GM23338 (cell line): ENCODE measurements around the gene PANX3. TPM values are rescaled to one million over a fixed set of nuclear protein-coding genes. Genes with fewer than 3 reads are reported as not detected.

Experiments used
- ATAC-seq: fragments of 200-7000 bp; cut with Tn5 transposase; 3 replicates; pipeline ENCODE4 v1.9.1; 2020
- DNase-seq: peaks from one replicate; pipeline ENCODE4 v3.0.0-alpha.2; 2015; ENCODE audit warnings: low spot score
- H2AFZ ChIP-seq: fragments of 200-600 bp; sonication (generic); 2 replicates; pipeline ENCODE4 v1.8.0; 2016; ENCODE audit warnings: antibody characterized with exemption, mild to moderate bottlenecking, moderate library complexity
- H3F3A ChIP-seq: fragments of 200-600 bp; sonication (generic); replicated peaks from 2 replicates; pipeline ENCODE4 v1.8.0; 2017; ENCODE audit warnings: antibody characterized with exemption, mixed run types, low read depth
- H3K27ac ChIP-seq: fragments of 200-600 bp; sonication (generic); 2 replicates; pipeline ENCODE4 v1.6.1; 2016; ENCODE audit warnings: low read depth
- H3K27me3 ChIP-seq: fragments of 200-600 bp; sonication (generic); 2 replicates; pipeline ENCODE4 v1.8.0; 2016; ENCODE audit warnings: mild to moderate bottlenecking, mixed run types, moderate library complexity; ENCODE audit not compliant: insufficient read depth
- H3K36me3 ChIP-seq: fragments of 200-600 bp; sonication (generic); 2 replicates; pipeline ENCODE4 v1.8.0; 2016; ENCODE audit warnings: mild to moderate bottlenecking; ENCODE audit not compliant: insufficient read depth
- H3K4me1 ChIP-seq: fragments of 200-600 bp; sonication (generic); 2 replicates; pipeline ENCODE4 v1.8.0; 2016; ENCODE audit warnings: mild to moderate bottlenecking, moderate library complexity; ENCODE audit not compliant: insufficient read depth
- H3K4me2 ChIP-seq: fragments of 200-600 bp; sonication (generic); 2 replicates; pipeline ENCODE4 v1.7.1; 2017; ENCODE audit warnings: mixed run types
- H3K4me3 ChIP-seq: fragments of 200-600 bp; sonication (generic); 2 replicates; pipeline ENCODE4 v1.6.1; 2016; ENCODE audit warnings: mixed run types
- H3K79me2 ChIP-seq: fragments of 200-600 bp; sonication (generic); replicated peaks from 2 replicates; pipeline ENCODE4 v1.8.0; 2017; ENCODE audit warnings: mild to moderate bottlenecking; ENCODE audit not compliant: insufficient read depth
- H3K9me2 ChIP-seq: fragments of 200-600 bp; sonication (generic); 2 replicates; pipeline ENCODE4 v1.8.0; 2017; ENCODE audit not compliant: insufficient read depth
- H4K20me1 ChIP-seq: fragments of 200-600 bp; sonication (generic); replicated peaks from 2 replicates; pipeline ENCODE4 v1.8.0; 2017; ENCODE audit warnings: mild to moderate bottlenecking; ENCODE audit not compliant: insufficient read depth
- H3K27ac Mint-ChIP-seq: 2 replicates; pipeline ENCODE4 v1.8.0; 2020; ENCODE audit warnings: inconsistent platforms, mild to moderate bottlenecking, moderate library complexity, mixed read lengths
- H3K27me3 Mint-ChIP-seq: 3 replicates; pipeline ENCODE4 v1.8.0; 2022; ENCODE audit warnings: low read depth, mild to moderate bottlenecking, moderate library complexity, mixed read lengths, inconsistent platforms; ENCODE audit not compliant: insufficient read depth, poor library complexity
- H3K36me3 Mint-ChIP-seq: 3 replicates; pipeline ENCODE4 v1.8.0; 2021; ENCODE audit warnings: low read depth, mild to moderate bottlenecking, inconsistent platforms, moderate library complexity, mixed read lengths
- H3K4me1 Mint-ChIP-seq: 3 replicates; pipeline ENCODE4 v1.8.0; 2020; ENCODE audit warnings: mild to moderate bottlenecking, inconsistent platforms, mixed read lengths
- H3K4me3 Mint-ChIP-seq: 3 replicates; pipeline ENCODE4 v1.8.0; 2021; ENCODE audit warnings: moderate library complexity, mild to moderate bottlenecking, inconsistent platforms, mixed read lengths
- H3K9me3 Mint-ChIP-seq: 3 replicates; pipeline ENCODE4 v1.8.0; 2020; ENCODE audit warnings: moderate library complexity, mild to moderate bottlenecking, inconsistent platforms, mixed read lengths
- CREB1 ChIP-seq: fragments of 250-450 bp; sonication (Bioruptor Pico); IDR thresholded peaks from 2 replicates; pipeline ENCODE4 v1.5.0; 2020; ENCODE audit warnings: low read depth, mild to moderate bottlenecking, moderate library complexity
- CTCF ChIP-seq, 2 experiments: fragments of 200-600 bp in 1 of 2; sonication (generic) in 1 of 2; conservative IDR thresholded peaks; 2 replicates each; pipeline versions ENCODE4 v1.5.1 to v1.6.1; 2016 to 2017; ENCODE audit warnings: antibody characterized with exemption in 2 of 2, low read depth in 2 of 2, mild to moderate bottlenecking in 2 of 2, moderate library complexity in 1 of 2
- ETS1 ChIP-seq: IDR thresholded peaks from 2 replicates; pipeline ENCODE4 v1.6.1; 2016; ENCODE audit warnings: antibody characterized with exemption
- EZH2 ChIP-seq: fragments of 200-600 bp; sonication (generic); IDR thresholded peaks from one replicate; pipeline ENCODE4 v1.8.0; 2017; ENCODE audit warnings: antibody characterized with exemption, mild to moderate bottlenecking, low read depth; ENCODE audit not compliant: unreplicated experiment
- EZH2phosphoT487 ChIP-seq: fragments of 200-600 bp; sonication (generic); IDR thresholded peaks from one replicate; pipeline ENCODE4 v1.8.1; 2018; ENCODE audit warnings: antibody characterized with exemption; ENCODE audit not compliant: unreplicated experiment
- JUNB ChIP-seq: IDR thresholded peaks from one replicate; pipeline ENCODE4 v1.6.1; 2016; ENCODE audit warnings: antibody characterized with exemption; ENCODE audit not compliant: unreplicated experiment
- NANOG ChIP-seq: IDR thresholded peaks from 2 replicates; pipeline ENCODE4 v1.6.1; 2016; ENCODE audit warnings: antibody characterized with exemption, borderline replicate concordance
- POLR2AphosphoS5 ChIP-seq: IDR thresholded peaks from 2 replicates; pipeline ENCODE4 v1.6.1; 2016; ENCODE audit warnings: antibody characterized with exemption, low read depth
- REST ChIP-seq: IDR thresholded peaks from one replicate; pipeline ENCODE4 v1.6.1; 2018; ENCODE audit warnings: antibody characterized with exemption; ENCODE audit not compliant: unreplicated experiment
- STAT1 ChIP-seq: IDR thresholded peaks from one replicate; pipeline ENCODE4 v1.6.1; 2016; ENCODE audit warnings: antibody characterized with exemption; ENCODE audit not compliant: unreplicated experiment
- ZNF114 ChIP-seq: fragments of 250-450 bp; sonication (Bioruptor Pico); IDR thresholded peaks from 2 replicates; pipeline ENCODE4 v1.5.0; 2020; ENCODE audit warnings: mild to moderate bottlenecking, moderate library complexity
- ZNF331 ChIP-seq: fragments of 250-450 bp; sonication (Bioruptor Pico); IDR thresholded peaks from 2 replicates; pipeline ENCODE4 v1.5.0; 2020; ENCODE audit warnings: low read depth, mild to moderate bottlenecking, moderate library complexity
- ZNF462 ChIP-seq: fragments of 250-450 bp; sonication (Bioruptor Pico); IDR thresholded peaks from 2 replicates; pipeline ENCODE4 v1.5.0; 2020; ENCODE audit warnings: mild to moderate bottlenecking, moderate library complexity
- polyA plus RNA-seq: library from polyadenylated mRNA; unstranded; fragments of >200 nt; fragmentation: Nextera tagmentation; extraction: Ambion mirVana; gene quantifications from 2 replicates; pipeline ENCODE4 v1.2.1, GENCODE V29; 2016
- total RNA-seq: library from RNA; depleted of rRNA; stranded (reverse); fragments of >200 nt; shearing (Covaris generic); gene quantifications from 2 replicates; pipeline ENCODE4 v1.2.3, GENCODE V29; 2014

Gene PANX3
- total and polyA plus RNA-seq, 2 experiments from 2014 or later: not detected

GRCh38 chr11:124662106-124662505 lies 50.9 kb downstream of the PANX3 start:
- Mint-ChIP-seq H3K27me3 (peaks cover 6% of the 10 kb centered on the region), H3K4me3 (no peak overlapping the region), H3K4me1 (peaks cover 16% of the 10 kb centered on the region), H3K9me3 (no peaks in the 10 kb centered on the region), H3K36me3 (no peaks in the 10 kb centered on the region; the same call in 2 of the 3 replicates), H3K27ac (no peak overlapping the region)
- no peaks in the 10 kb centered on the region for H3K79me2 ChIP-seq
- no peaks in the 10 kb centered on the region for H3K36me3 ChIP-seq
- no peaks in the 10 kb centered on the region for H4K20me1 ChIP-seq
- peaks cover 10% of the 10 kb centered on the region for H3K4me1 ChIP-seq
- H3K27me3 ChIP-seq: peaks cover 5% of the 10 kb centered on the region; the same call in 1 of the 2 replicates
- H3K9me2 ChIP-seq: no peaks in the 10 kb centered on the region
- no peak overlapping the region for H3K4me3 ChIP-seq
- no peak overlapping the region for H3K4me2 ChIP-seq
- H3F3A ChIP-seq: no peaks in the 10 kb centered on the region
- no peak overlapping the region for H2AFZ ChIP-seq
- no peak for TF ChIP-seq EZH2
- no peak for TF ChIP-seq REST
- no peak for TF ChIP-seq ZNF462 (CRISPR knock-in tag)
- no peak for TF ChIP-seq POLR2AphosphoS5
- TF ChIP-seq ZNF114 (CRISPR knock-in tag): no peak
- no peak for TF ChIP-seq ETS1
- TF ChIP-seq NANOG: no peak
- TF ChIP-seq ZNF331 (CRISPR knock-in tag): no peak
- TF ChIP-seq EZH2phosphoT487: no peak
- TF ChIP-seq STAT1: no peak
- TF ChIP-seq CTCF (conservative IDR thresholded peaks at IDR 0.05; ENCODE audit: low read depth in 2 of 2): no peak
- no peak for TF ChIP-seq JUNB
- no peak for TF ChIP-seq CREB1
- ATAC-seq: no peak
- no peak overlapping the region for H3K27ac ChIP-seq
- DNase-seq: no peak
